ENCODE measurements around the gene SERPINB6. TPM values are rescaled to one million over a fixed set of nuclear protein-coding genes. Genes with fewer than 3 reads are reported as not detected.
"Not testable (repeated sequence)": the region's sequence is repeated elsewhere in the genome, so short reads cannot be mapped to it uniquely, and the experiment has no call there.

The SERPINB6 gene
- polyA plus RNA-seq, 3 donors: 117 to 208 (median 200) TPM

- peak in 1 of 3 donors; percentile 13 for DNase-seq
- H4K20me1 ChIP-seq (ENCODE audit: insufficient read depth, low read length); H3K9me3 ChIP-seq (replicated peaks in 1 of 2; ENCODE audit: control insufficient read depth in 1 of 2, insufficient read depth in 1 of 2, low read length in 2 of 2); H3K36me3 ChIP-seq (replicated peaks in 1 of 2; ENCODE audit: control insufficient read depth in 1 of 2, insufficient read depth in 2 of 2, low read length in 2 of 2); H3K9ac ChIP-seq (ENCODE audit: insufficient read depth, low read length, poor library complexity, severe bottlenecking); H3K27me3 ChIP-seq (ENCODE audit: control insufficient read depth in 2 of 2, insufficient read depth in 2 of 2, low read length in 2 of 2); H3K9me3 Mint-ChIP-seq; H3K27me3 Mint-ChIP-seq (ENCODE audit: low read depth in 3 of 3): not testable (repeated sequence)
- H3K4me3 ChIP-seq (replicated peaks in 1 of 3; ENCODE audit: low read depth in 2 of 3, low read length in 3 of 3): peak overlapping the region; percentile 42 to 95 (median 60)
- Mint-ChIP-seq H3K27ac (peak overlapping the region in 6 of 7 donors; percentile 57 to 93 (median 91)), H3K36me3 (peaks cover 10 to 16% of the 10 kb centered on the region in 2 donors), H3K4me3 (peak overlapping the region; percentile 81 to 87), H3K4me1 (peaks cover 32% of the 10 kb centered on the region)
- H3K27ac ChIP-seq (ENCODE audit: low read depth in 1 of 2, low read length in 2 of 2): peak overlapping the region; percentile 73 to 79
- peak; percentile 76 for TF ChIP-seq CTCF (IDR thresholded peaks at IDR 0.05)
- peaks cover 20% of the 10 kb centered on the region for H3K79me2 ChIP-seq (ENCODE audit: insufficient read depth, low read length)
- peak overlapping the region; percentile 91 for H3K4me2 ChIP-seq (replicated peaks; ENCODE audit: extremely low read depth, low read length, poor library complexity, severe bottlenecking)
- peak overlapping the region; percentile 58 for H2AFZ ChIP-seq (ENCODE audit: insufficient read depth, low read depth, low read length, poor library complexity, severe bottlenecking)
- H3K4me1 ChIP-seq (ENCODE audit: control insufficient read depth in 1 of 2, insufficient read depth in 2 of 2, low read length in 2 of 2): peaks cover 35 to 40% of the 10 kb centered on the region in 2 donors
- WGBS (ENCODE audit: insufficient coverage): 0% methylated on average over 2 of the region's 16 CpGs
- intact Hi-C loops (cut with micrococcal nuclease): loop anchor here (2.0 to 10.0 kb wide), 3 partner anchors 54 to 256 kb away; partner anchors contain the start of gene PSMG4 (in 2 of the 2)
Measured at GRCh38 chr6:2998249-2998997, 27.1 kb upstream of the SERPINB6 start.

GRCh38 chr6:2993755-2994317 lies 22.5 kb upstream of the SERPINB6 start:
- peaks cover 0 to 2% (median 0%) of the 10 kb centered on the region in 7 donors for H3K9me3 Mint-ChIP-seq
- Histone ChIP-seq H3K4me3 (replicated peaks in 1 of 3; ENCODE audit: low read depth in 2 of 3, low read length in 3 of 3) (no peak overlapping the region), H3K9me3 (replicated peaks in 1 of 2; ENCODE audit: control insufficient read depth in 1 of 2, insufficient read depth in 1 of 2, low read length in 2 of 2) (no peaks in the 10 kb centered on the region), H4K20me1 (ENCODE audit: insufficient read depth, low read length) (no peaks in the 10 kb centered on the region), H3K4me1 (ENCODE audit: control insufficient read depth in 1 of 2, insufficient read depth in 2 of 2, low read length in 2 of 2) (peaks cover 14 to 21% of the 10 kb centered on the region in 2 donors), H3K36me3 (replicated peaks in 1 of 2; ENCODE audit: control insufficient read depth in 1 of 2, insufficient read depth in 2 of 2, low read length in 2 of 2) (no peaks in the 10 kb centered on the region), H3K79me2 (ENCODE audit: insufficient read depth, low read length) (peaks cover 8% of the 10 kb centered on the region), H3K9ac (ENCODE audit: insufficient read depth, low read length, poor library complexity, severe bottlenecking) (no peak overlapping the region), H3K27ac (ENCODE audit: low read depth in 1 of 2, low read length in 2 of 2) (no peak overlapping the region), H3K27me3 (ENCODE audit: control insufficient read depth in 2 of 2, insufficient read depth in 2 of 2, low read length in 2 of 2) (no peaks in the 10 kb centered on the region), H3K4me2 (replicated peaks; ENCODE audit: extremely low read depth, low read length, poor library complexity, severe bottlenecking) (no peak overlapping the region), H2AFZ (ENCODE audit: insufficient read depth, low read depth, low read length, poor library complexity, severe bottlenecking) (no peak overlapping the region)
- H3K4me1 Mint-ChIP-seq: peaks cover 18% of the 10 kb centered on the region
- H3K27me3 Mint-ChIP-seq (ENCODE audit: low read depth in 3 of 3): peaks cover 0 to 10% (median 0%) of the 10 kb centered on the region in 3 donors
- no peak for DNase-seq
- H3K27ac Mint-ChIP-seq: peak overlapping the region in 1 of 7 donors; percentile 36
- intact Hi-C loops (cut with micrococcal nuclease): loop anchor here (10.0 kb wide), 1 partner anchor 261 kb away; the partner anchor contains the start of gene PSMG4 (in 2 of the 2)
- H3K4me3 Mint-ChIP-seq: no peak overlapping the region
- no CpG with 5 or more reads among the region's 4 CpGs for WGBS (ENCODE audit: insufficient coverage)
- H3K36me3 Mint-ChIP-seq: peaks cover 3% of the 10 kb centered on the region in 2 donors
- no peak for TF ChIP-seq CTCF (IDR thresholded peaks at IDR 0.05)

Measured in CD14-positive monocyte (primary cell).